H9 (cell line): ENCODE data around the gene LYST. TPM values are rescaled to one million over a fixed set of nuclear protein-coding genes. Genes with fewer than 3 reads are reported as not detected.
A peak's percentile ranks its signal among the peaks of the same experiment; 100 is the strongest.

Experiments used
- DNase-seq: peaks from one replicate; pipeline ENCODE4 v3.0.0-alpha.2; 2017
- H2AFZ ChIP-seq: one replicate; pipeline ENCODE4 v1.6.1; 2013; ENCODE audit warnings: mild to moderate bottlenecking, low read length, control low read depth, moderate library complexity
- H2AK5ac ChIP-seq: 2 replicates; pipeline ENCODE4 v1.6.1; 2013; ENCODE audit warnings: low read length, control low read depth, mixed read lengths; ENCODE audit not compliant: insufficient read length
- H2BK120ac ChIP-seq: one replicate; pipeline ENCODE4 v1.6.1; 2013; ENCODE audit warnings: low read depth, mild to moderate bottlenecking, low read length, control low read depth, inconsistent platforms; ENCODE audit not compliant: poor library complexity, severe bottlenecking
- H2BK12ac ChIP-seq: 2 replicates; pipeline ENCODE4 v1.6.1; 2013; ENCODE audit warnings: low read length, control low read depth, mixed read lengths, low read depth; ENCODE audit not compliant: insufficient read length
- H2BK15ac ChIP-seq: 2 replicates; pipeline ENCODE4 v1.6.1; 2013; ENCODE audit warnings: low read depth, low read length, control low read depth
- H2BK20ac ChIP-seq: one replicate; pipeline ENCODE4 v1.6.1; 2013; ENCODE audit warnings: low read depth, mild to moderate bottlenecking, low read length, control low read depth, inconsistent platforms; ENCODE audit not compliant: poor library complexity, severe bottlenecking
- H2BK5ac ChIP-seq: 2 replicates; pipeline ENCODE4 v1.6.1; 2013; ENCODE audit warnings: low read length, control low read depth, mixed read lengths; ENCODE audit not compliant: insufficient read length
- H3K14ac ChIP-seq: 2 replicates; pipeline ENCODE4 v1.6.1; 2013; ENCODE audit warnings: low read length, control low read depth; ENCODE audit not compliant: insufficient read depth
- H3K18ac ChIP-seq: 2 replicates; pipeline ENCODE4 v1.6.1; 2013; ENCODE audit warnings: low read depth, mild to moderate bottlenecking, mixed read lengths, low read length, control low read depth; ENCODE audit not compliant: insufficient read length
- H3K23ac ChIP-seq: 2 replicates; pipeline ENCODE4 v1.6.1; 2013; ENCODE audit warnings: low read length, control low read depth, mixed read lengths, low read depth; ENCODE audit not compliant: insufficient read length
- H3K23me2 ChIP-seq: 2 replicates; pipeline ENCODE4 v1.6.1; 2013; ENCODE audit warnings: low read depth, mild to moderate bottlenecking, mixed read lengths, low read length, control low read depth; ENCODE audit not compliant: insufficient read length, poor library complexity, severe bottlenecking
- H3K27ac ChIP-seq: 2 replicates; pipeline ENCODE4 v1.5.1; 2013; ENCODE audit warnings: low read length, control low read depth, mixed read lengths, low read depth; ENCODE audit not compliant: insufficient read length
- H3K27me3 ChIP-seq: 2 replicates; pipeline ENCODE4 v1.6.1; 2013; ENCODE audit warnings: low read length, control low read depth, inconsistent platforms; ENCODE audit not compliant: insufficient read depth
- H3K4ac ChIP-seq: 2 replicates; pipeline ENCODE4 v1.6.1; 2013; ENCODE audit warnings: low read depth, mild to moderate bottlenecking, control low read depth, inconsistent platforms, low read length, moderate library complexity
- H3K4me1 ChIP-seq: 2 replicates; pipeline ENCODE4 v1.6.1; 2013; ENCODE audit warnings: low read length, control low read depth, inconsistent platforms; ENCODE audit not compliant: insufficient read depth
- H3K4me2 ChIP-seq: 2 replicates; pipeline ENCODE4 v1.6.1; 2013; ENCODE audit warnings: low read length, control low read depth, mixed read lengths; ENCODE audit not compliant: insufficient read length, insufficient read depth
- H3K56ac ChIP-seq: 2 replicates; pipeline ENCODE4 v1.6.1; 2013; ENCODE audit warnings: low read depth, mild to moderate bottlenecking, mixed read lengths, low read length, control low read depth; ENCODE audit not compliant: insufficient read length
- H3K79me1 ChIP-seq: 2 replicates; pipeline ENCODE4 v1.6.1; 2013; ENCODE audit warnings: low read depth, mild to moderate bottlenecking, moderate library complexity, low read length, control low read depth, inconsistent platforms; ENCODE audit not compliant: insufficient read depth, poor library complexity, severe bottlenecking
- H3K79me2 ChIP-seq: 2 replicates; pipeline ENCODE4 v1.6.1; 2013; ENCODE audit warnings: low read length, control low read depth, inconsistent platforms; ENCODE audit not compliant: insufficient read depth
- H3K9ac ChIP-seq: 2 replicates; pipeline ENCODE4 v1.6.1; 2013; ENCODE audit warnings: low read length, control low read depth, mixed read lengths; ENCODE audit not compliant: insufficient read length; ENCODE audit errors: extremely low read depth
- H3K9me3 ChIP-seq: one replicate; pipeline ENCODE4 v1.6.1; 2013; ENCODE audit warnings: low read depth, low read length, inconsistent platforms; ENCODE audit not compliant: control insufficient read depth
- H3T11ph ChIP-seq: one replicate; pipeline ENCODE4 v1.6.1; 2013; ENCODE audit warnings: mild to moderate bottlenecking, low read length, control low read depth, inconsistent platforms
- H4K20me1 ChIP-seq: one replicate; pipeline ENCODE4 v1.6.1; 2013; ENCODE audit not compliant: control insufficient read depth, insufficient read length, insufficient read depth
- H4K5ac ChIP-seq: 2 replicates; pipeline ENCODE4 v1.6.1; 2013; ENCODE audit warnings: low read depth, mild to moderate bottlenecking, mixed read lengths, low read length, control low read depth; ENCODE audit not compliant: insufficient read length
- H4K8ac ChIP-seq: replicated peaks from 2 replicates; pipeline ENCODE4 v1.6.1; 2013; ENCODE audit warnings: low read length, control low read depth, mixed read lengths, low read depth; ENCODE audit not compliant: insufficient read length
- H4K91ac ChIP-seq: 2 replicates; pipeline ENCODE4 v1.6.1; 2013; ENCODE audit warnings: low read depth, mild to moderate bottlenecking, moderate library complexity, mixed read lengths, low read length, control low read depth; ENCODE audit not compliant: insufficient read length
- H3K27ac Mint-ChIP-seq, 3 experiments: 2 replicates in 2 of 3; 3 replicates in 1 of 3; pipeline ENCODE4 v1.8.0; 2020 to 2021; ENCODE audit warnings: mixed read lengths in 3 of 3, mild to moderate bottlenecking in 1 of 3, moderate library complexity in 1 of 3
- H3K27me3 Mint-ChIP-seq: 2 replicates; pipeline ENCODE4 v1.8.0; 2021; ENCODE audit warnings: low read depth, mild to moderate bottlenecking, moderate library complexity, mixed read lengths
- H3K36me3 Mint-ChIP-seq, 3 experiments: 2 replicates in 2 of 3; 3 replicates in 1 of 3; pipeline ENCODE4 v1.8.0; 2020 to 2021; ENCODE audit warnings: low read depth in 3 of 3, mixed read lengths in 3 of 3; ENCODE audit not compliant: insufficient read depth in 1 of 3
- H3K4me1 Mint-ChIP-seq, 2 experiments: 2 replicates each; pipeline ENCODE4 v1.8.0; 2020; ENCODE audit warnings: mixed read lengths in 2 of 2
- H3K4me3 Mint-ChIP-seq, 2 experiments: 2 replicates in 1 of 2; 3 replicates in 1 of 2; pipeline ENCODE4 v1.8.0; 2020 to 2021; ENCODE audit warnings: mild to moderate bottlenecking in 2 of 2, mixed read lengths in 2 of 2, moderate library complexity in 1 of 2
- H3K9me3 Mint-ChIP-seq, 2 experiments: 2 replicates in 1 of 2; 3 replicates in 1 of 2; pipeline ENCODE4 v1.8.0; 2020; ENCODE audit warnings: mild to moderate bottlenecking in 2 of 2, mixed read lengths in 2 of 2, moderate library complexity in 1 of 2
- WGBS: extraction: QIAGEN DNeasy Blood & Tissue Kit; methylation state at CpG from one replicate; pipeline ENCODE4 v1.1.7; 2013; ENCODE audit warnings: missing lambda C conversion rate, low lambda C conversion rate, mixed read lengths; ENCODE audit not compliant: insufficient read length; ENCODE audit errors: extremely low coverage; 5-methylcytosine and 5-hydroxymethylcytosine counted together
- total RNA-seq: library from RNA; stranded (reverse); gene quantifications from 2 replicates; pipeline ENCODE4 v1.2.1, GENCODE V29; 2021
- TF ChIP-seq, protein P1 (sequence below): fragments of 200-600 bp; sonication (generic); conservative IDR thresholded peaks from 3 replicates; pipeline ENCODE4 v1.8.0; 2021; ENCODE audit warnings: antibody characterized with exemption, mild to moderate bottlenecking

The LYST gene
- total RNA-seq, 1 experiment from 2014 or later = 0.13 TPM

DNA sequence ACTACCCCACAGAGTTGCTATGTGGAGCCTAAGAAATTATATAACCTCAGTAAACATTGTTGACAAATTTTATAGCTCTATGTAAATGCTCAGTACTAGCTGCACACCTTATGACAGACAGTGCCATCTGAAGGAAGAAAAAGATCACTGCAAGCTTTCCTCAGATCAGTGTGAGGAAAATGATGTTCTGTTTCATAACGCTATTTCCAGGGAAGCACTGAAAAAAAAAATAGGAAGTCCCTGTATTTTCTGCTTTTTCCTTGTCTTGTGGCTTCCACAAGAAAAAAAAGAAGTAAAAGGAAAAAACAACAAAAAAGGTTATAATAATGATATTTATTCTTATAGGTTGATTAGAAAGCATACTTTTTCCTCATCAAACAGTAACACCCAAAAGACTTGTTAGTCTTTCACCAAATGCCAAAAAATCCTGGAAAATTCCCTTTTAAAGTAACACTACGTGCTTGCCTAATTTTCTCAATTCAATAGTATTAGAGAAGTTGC, 23.2 kb downstream of the LYST start:
- Histone ChIP-seq H3K23me2 (no peaks in the 10 kb centered on the region), H3K4me2 (no peak overlapping the region), H2BK20ac (no peak overlapping the region), H2BK15ac (no peak overlapping the region), H3K27ac (no peak overlapping the region), H3K9me3 (no peaks in the 10 kb centered on the region), H3K27me3 (no peaks in the 10 kb centered on the region), H3T11ph (no peak overlapping the region), H3K79me1 (no peaks in the 10 kb centered on the region), H3K79me2 (no peaks in the 10 kb centered on the region), H2BK12ac (no peak overlapping the region), H4K5ac (no peak overlapping the region), H3K14ac (no peak overlapping the region), H3K9ac (no peak overlapping the region), H4K91ac (no peak overlapping the region), H4K20me1 (no peaks in the 10 kb centered on the region), H2AFZ (no peak overlapping the region), H2BK5ac (no peak overlapping the region), H3K18ac (no peak overlapping the region), H2BK120ac (no peak overlapping the region), H4K8ac (no peak overlapping the region), H2AK5ac (no peak overlapping the region), H3K4me1 (no peaks in the 10 kb centered on the region), H3K56ac (no peak overlapping the region), H3K4ac (no peak overlapping the region), H3K23ac (no peak overlapping the region)
- DNase-seq = no peak
- peaks cover 0 to 6% (median 0%) of the 10 kb centered on the region in 3 experiments; a peak in 1 of 7 replicates for H3K36me3 Mint-ChIP-seq
- H3K4me3 Mint-ChIP-seq = no peak overlapping the region
- TF ChIP-seq, protein P1, sequence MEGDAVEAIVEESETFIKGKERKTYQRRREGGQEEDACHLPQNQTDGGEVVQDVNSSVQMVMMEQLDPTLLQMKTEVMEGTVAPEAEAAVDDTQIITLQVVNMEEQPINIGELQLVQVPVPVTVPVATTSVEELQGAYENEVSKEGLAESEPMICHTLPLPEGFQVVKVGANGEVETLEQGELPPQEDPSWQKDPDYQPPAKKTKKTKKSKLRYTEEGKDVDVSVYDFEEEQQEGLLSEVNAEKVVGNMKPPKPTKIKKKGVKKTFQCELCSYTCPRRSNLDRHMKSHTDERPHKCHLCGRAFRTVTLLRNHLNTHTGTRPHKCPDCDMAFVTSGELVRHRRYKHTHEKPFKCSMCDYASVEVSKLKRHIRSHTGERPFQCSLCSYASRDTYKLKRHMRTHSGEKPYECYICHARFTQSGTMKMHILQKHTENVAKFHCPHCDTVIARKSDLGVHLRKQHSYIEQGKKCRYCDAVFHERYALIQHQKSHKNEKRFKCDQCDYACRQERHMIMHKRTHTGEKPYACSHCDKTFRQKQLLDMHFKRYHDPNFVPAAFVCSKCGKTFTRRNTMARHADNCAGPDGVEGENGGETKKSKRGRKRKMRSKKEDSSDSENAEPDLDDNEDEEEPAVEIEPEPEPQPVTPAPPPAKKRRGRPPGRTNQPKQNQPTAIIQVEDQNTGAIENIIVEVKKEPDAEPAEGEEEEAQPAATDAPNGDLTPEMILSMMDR = peak; percentile 53
- H3K4me1 Mint-ChIP-seq = peaks cover 0 to 14% of the 10 kb centered on the region in 2 experiments
- WGBS = no CpG with 5 or more reads among the region's 2 CpGs
- no peaks in the 10 kb centered on the region; the same call in none of the 2 replicates for H3K27me3 Mint-ChIP-seq
- H3K27ac Mint-ChIP-seq = no peak overlapping the region
- H3K9me3 Mint-ChIP-seq = no peaks in the 10 kb centered on the region; a peak in 1 of 5 replicates
